ENCODE measurements around the gene GNAI3.

- TF ChIP-seq CTCF (IDR thresholded peaks at IDR 0.05; ENCODE audit: borderline replicate concordance, extremely low read depth, low read length, poor library complexity, severe bottlenecking) (no peak), EZH2 (IDR thresholded peaks at IDR 0.05; ENCODE audit: borderline replicate concordance, low read depth, low read length, severe bottlenecking) (no peak)
Measured at GRCh38 chr1:109616391-109616790, 68.0 kb downstream of the GNAI3 start.

Data from DND-41 (cell line).